Liver (tissue), 9 donors: ENCODE results near the gene STK35. TPM values are rescaled to one million over a fixed set of nuclear protein-coding genes. Genes with fewer than 3 reads are reported as not detected.
"Not testable (repeated sequence)": the region's sequence is repeated elsewhere in the genome, so short reads cannot be mapped to it uniquely, and the experiment has no call there.

Source experiments
- DNase-seq: peaks from one replicate; pipeline ENCODE4 v3.0.0-alpha.2; 2017; ENCODE audit warnings: low spot score
- H3K27ac ChIP-seq, 2 donors: one replicate each; pipeline ENCODE4 v1.7.0; 2013; ENCODE audit warnings: inconsistent platforms in 2 of 2, low read length in 2 of 2, control low read depth in 1 of 2, low read depth in 1 of 2, mild to moderate bottlenecking in 1 of 2
- H3K27me3 ChIP-seq, 4 donors: one replicate each; pipeline versions ENCODE4 v1.6.1 to v1.7.0; 2013; ENCODE audit warnings: low read length in 3 of 4, inconsistent platforms in 1 of 4, mild to moderate bottlenecking in 1 of 4, moderate library complexity in 1 of 4; ENCODE audit not compliant: control insufficient read depth in 4 of 4, insufficient read depth in 4 of 4
- H3K36me3 ChIP-seq, 4 donors: one replicate each; pipeline versions ENCODE4 v1.6.1 to v1.7.0; 2013; ENCODE audit warnings: low read length in 3 of 4, mild to moderate bottlenecking in 3 of 4, low read depth in 1 of 4, moderate library complexity in 1 of 4; ENCODE audit not compliant: control insufficient read depth in 4 of 4, insufficient read depth in 3 of 4
- H3K4me1 ChIP-seq, 4 donors: one replicate each; pipeline versions ENCODE4 v1.6.1 to v1.7.0; 2013; ENCODE audit warnings: low read length in 3 of 4, mild to moderate bottlenecking in 3 of 4, moderate library complexity in 1 of 4; ENCODE audit not compliant: control insufficient read depth in 4 of 4, insufficient read depth in 4 of 4
- H3K4me3 ChIP-seq, 3 donors: one replicate each; pipeline versions ENCODE4 v1.6.1 to v1.7.0; 2013; ENCODE audit warnings: low read length in 3 of 3, control low read depth in 1 of 3, low read depth in 1 of 3, mild to moderate bottlenecking in 1 of 3
- H3K9ac ChIP-seq, 2 donors: one replicate each; pipeline ENCODE4 v1.7.0; 2013; ENCODE audit warnings: low read length in 2 of 2, mild to moderate bottlenecking in 2 of 2, moderate library complexity in 2 of 2, control low read depth in 1 of 2, low read depth in 1 of 2
- H3K9me3 ChIP-seq, 4 donors: one replicate each; pipeline versions ENCODE4 v1.6.1 to v1.7.0; 2013; ENCODE audit warnings: low read length in 3 of 4; ENCODE audit not compliant: control insufficient read depth in 4 of 4
- ATF3 ChIP-seq: IDR thresholded peaks from 2 replicates; pipeline ENCODE4 v1.6.1; 2016; ENCODE audit warnings: antibody characterized with exemption
- CTCF ChIP-seq: fragments of 150-350 bp; IDR thresholded peaks from 2 replicates; pipeline ENCODE4 v1.5.1; 2017; ENCODE audit warnings: improper control_type of control experiment, low read depth, low read length; ENCODE audit not compliant: missing input control
- EGR1 ChIP-seq, 2 donors: IDR thresholded peaks; 2 replicates each; pipeline ENCODE4 v1.6.1; 2016 to 2018; ENCODE audit warnings: antibody characterized with exemption in 2 of 2, low read depth in 2 of 2
- FOXA1 ChIP-seq: IDR thresholded peaks from 2 replicates; pipeline ENCODE4 v1.6.1; 2016; ENCODE audit warnings: antibody characterized with exemption
- FOXA2 ChIP-seq: IDR thresholded peaks from 2 replicates; pipeline ENCODE4 v1.6.1; 2016; ENCODE audit warnings: antibody characterized with exemption
- GABPA ChIP-seq, 2 donors: IDR thresholded peaks in 1 of 2; conservative IDR thresholded peaks in 1 of 2; 2 replicates each; pipeline ENCODE4 v1.6.1; 2016; ENCODE audit warnings: antibody characterized with exemption in 2 of 2, mild to moderate bottlenecking in 1 of 2, moderate library complexity in 1 of 2
- HNF4A ChIP-seq, 2 donors: conservative IDR thresholded peaks; 2 replicates each; pipeline ENCODE4 v1.6.1; 2016; ENCODE audit warnings: antibody characterized with exemption in 2 of 2, mild to moderate bottlenecking in 2 of 2
- HNF4G ChIP-seq: IDR thresholded peaks from 2 replicates; pipeline ENCODE4 v1.6.1; 2016; ENCODE audit warnings: antibody characterized with exemption
- JUND ChIP-seq, 2 donors: IDR thresholded peaks; 2 replicates each; pipeline ENCODE4 v1.6.1; 2016; ENCODE audit warnings: antibody characterized with exemption in 2 of 2
- NR2F2 ChIP-seq: IDR thresholded peaks from 2 replicates; pipeline ENCODE4 v1.6.1; 2016; ENCODE audit warnings: antibody characterized with exemption
- RAD21 ChIP-seq, 2 donors: IDR thresholded peaks; 2 replicates each; pipeline ENCODE4 v1.6.1; 2016; ENCODE audit warnings: antibody characterized with exemption in 2 of 2, mild to moderate bottlenecking in 2 of 2
- REST ChIP-seq: IDR thresholded peaks from 2 replicates; pipeline ENCODE4 v1.6.1; 2016; ENCODE audit warnings: antibody characterized with exemption, mild to moderate bottlenecking
- RXRA ChIP-seq, 2 donors: IDR thresholded peaks; 2 replicates each; pipeline ENCODE4 v1.6.1; 2017 to 2018; ENCODE audit warnings: antibody characterized with exemption in 2 of 2, mild to moderate bottlenecking in 1 of 2
- SP1 ChIP-seq: IDR thresholded peaks from 2 replicates; pipeline ENCODE4 v1.6.1; 2018; ENCODE audit warnings: antibody characterized with exemption, mild to moderate bottlenecking
- TAF1 ChIP-seq: conservative IDR thresholded peaks from 2 replicates; pipeline ENCODE4 v1.6.1; 2016; ENCODE audit warnings: antibody characterized with exemption, mild to moderate bottlenecking
- YY1 ChIP-seq: IDR thresholded peaks from 2 replicates; pipeline ENCODE4 v1.6.1; 2016; ENCODE audit warnings: antibody characterized with exemption, mild to moderate bottlenecking
- WGBS: extraction: QIAGEN DNeasy Blood & Tissue Kit; methylation state at CpG from one replicate; pipeline ENCODE4 v1.1.7; 2013; 5-methylcytosine and 5-hydroxymethylcytosine counted together
- polyA plus RNA-seq, 2 donors: library from polyadenylated mRNA; stranded (reverse) in 1 of 2; unstranded in 1 of 2; fragments of 200-250 nt in 1 of 2; fragments of >200 nt in 1 of 2; fragmentation: Nextera tagmentation in 1 of 2; extraction: Ambion mirVana in 1 of 2; gene quantifications; one replicate each; pipeline versions ENCODE4 v1.2.1 to v1.2.3, GENCODE V29; 2013 to 2015
- total RNA-seq, 2 donors: library from RNA; depleted of rRNA; stranded (reverse); fragments of >200 nt; gene quantifications; one replicate each; pipeline ENCODE4 v1.2.3, GENCODE V29; 2014
- TF ChIP-seq, protein P1 (sequence below): IDR thresholded peaks from 2 replicates; pipeline ENCODE4 v1.6.1; 2016; ENCODE audit warnings: antibody characterized with exemption
- TF ChIP-seq, protein P2 (sequence below): IDR thresholded peaks from 2 replicates; pipeline ENCODE4 v1.6.1; 2016; ENCODE audit warnings: antibody characterized with exemption
- donor health status: healthy.
- donor health status: healthy.
- donor health status: healthy.
- donor health status: healthy.
- donor health status: healthy.

Gene STK35
- total and polyA plus RNA-seq, 4 donors: 2.5 to 18.5 (median 9.9) TPM

GRCh38 chr20:2183381-2183780, 81.8 kb downstream of the STK35 start:
- Histone ChIP-seq H3K9ac (no peak overlapping the region), H3K9me3 (no peaks in the 10 kb centered on the region), H3K27ac (no peak overlapping the region), H3K4me1 (no peaks in the 10 kb centered on the region), H3K4me3 (no peak overlapping the region), H3K36me3 (no peaks in the 10 kb centered on the region), H3K27me3 (no peaks in the 10 kb centered on the region)
- 84% methylated on average over 3 of the region's 3 CpGs for WGBS
- TF ChIP-seq ATF3 (no peak), FOXA2 (no peak), FOXA1 (no peak), HNF4A (conservative IDR thresholded peaks at IDR 0.05) (no peak), NR2F2 (no peak), GABPA (IDR thresholded peaks at IDR 0.05 in 1 of 2, conservative IDR thresholded peaks at IDR 0.05 in 1 of 2) (no peak), JUND (IDR thresholded peaks at IDR 0.05) (no peak)
- DNase-seq: no peak

- H3K4me3 ChIP-seq, H3K4me1 ChIP-seq, H3K27ac ChIP-seq, H3K36me3 ChIP-seq, H3K9ac ChIP-seq, H3K9me3 ChIP-seq, H3K27me3 ChIP-seq, DNase-seq: not testable (repeated sequence)
- WGBS: 97% methylated on average over 7 of the region's 7 CpGs
Measured at GRCh38 chr20:2184933-2185332, 83.3 kb downstream of the STK35 start.

DNA sequence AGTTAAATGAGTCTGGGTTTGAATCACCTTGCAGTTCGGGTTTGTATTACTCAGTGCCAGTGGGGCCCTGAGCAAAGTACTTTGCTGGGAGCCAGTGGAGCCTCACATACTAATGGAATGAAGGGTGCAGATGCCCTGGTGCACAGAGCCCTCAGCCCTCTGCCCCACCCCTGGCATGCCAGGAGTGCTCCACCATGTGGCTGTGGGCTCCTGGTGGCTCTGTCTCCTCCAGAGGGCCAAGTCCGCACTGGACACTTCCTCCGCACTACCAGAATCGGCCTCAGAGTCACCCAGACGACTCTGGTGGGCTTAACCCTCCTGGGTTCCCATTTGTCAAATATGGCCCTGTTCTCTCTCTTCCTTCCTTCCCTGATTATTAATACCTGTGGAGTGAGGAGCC, 94.0 kb downstream of the STK35 start:
- WGBS: 64% methylated on average over 5 of the region's 5 CpGs
- H3K4me1 ChIP-seq: no peaks in the 10 kb centered on the region
- H3K9ac ChIP-seq: no peak overlapping the region
- H3K36me3 ChIP-seq: no peaks in the 10 kb centered on the region
- TF ChIP-seq, protein P1, sequence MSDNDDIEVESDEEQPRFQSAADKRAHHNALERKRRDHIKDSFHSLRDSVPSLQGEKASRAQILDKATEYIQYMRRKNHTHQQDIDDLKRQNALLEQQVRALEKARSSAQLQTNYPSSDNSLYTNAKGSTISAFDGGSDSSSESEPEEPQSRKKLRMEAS: no peak
- no peak for TF ChIP-seq TAF1
- TF ChIP-seq HNF4A (conservative IDR thresholded peaks at IDR 0.05): no peak
- TF ChIP-seq, protein P2, sequence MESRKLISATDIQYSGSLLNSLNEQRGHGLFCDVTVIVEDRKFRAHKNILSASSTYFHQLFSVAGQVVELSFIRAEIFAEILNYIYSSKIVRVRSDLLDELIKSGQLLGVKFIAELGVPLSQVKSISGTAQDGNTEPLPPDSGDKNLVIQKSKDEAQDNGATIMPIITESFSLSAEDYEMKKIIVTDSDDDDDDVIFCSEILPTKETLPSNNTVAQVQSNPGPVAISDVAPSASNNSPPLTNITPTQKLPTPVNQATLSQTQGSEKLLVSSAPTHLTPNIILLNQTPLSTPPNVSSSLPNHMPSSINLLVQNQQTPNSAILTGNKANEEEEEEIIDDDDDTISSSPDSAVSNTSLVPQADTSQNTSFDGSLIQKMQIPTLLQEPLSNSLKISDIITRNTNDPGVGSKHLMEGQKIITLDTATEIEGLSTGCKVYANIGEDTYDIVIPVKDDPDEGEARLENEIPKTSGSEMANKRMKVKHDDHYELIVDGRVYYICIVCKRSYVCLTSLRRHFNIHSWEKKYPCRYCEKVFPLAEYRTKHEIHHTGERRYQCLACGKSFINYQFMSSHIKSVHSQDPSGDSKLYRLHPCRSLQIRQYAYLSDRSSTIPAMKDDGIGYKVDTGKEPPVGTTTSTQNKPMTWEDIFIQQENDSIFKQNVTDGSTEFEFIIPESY: no peak
- no peak for TF ChIP-seq CTCF
- no peak for TF ChIP-seq SP1
- TF ChIP-seq RXRA (IDR thresholded peaks at IDR 0.05): no peak
- TF ChIP-seq REST: no peak
- no peak for TF ChIP-seq FOXA1
- TF ChIP-seq JUND (IDR thresholded peaks at IDR 0.05): no peak
- no peak for TF ChIP-seq FOXA2
- TF ChIP-seq NR2F2: no peak
- no peak for TF ChIP-seq ATF3
- TF ChIP-seq GABPA (IDR thresholded peaks at IDR 0.05 in 1 of 2, conservative IDR thresholded peaks at IDR 0.05 in 1 of 2): no peak
- TF ChIP-seq YY1: no peak
- TF ChIP-seq RAD21 (IDR thresholded peaks at IDR 0.05): no peak
- no peak for TF ChIP-seq EGR1 (IDR thresholded peaks at IDR 0.05; ENCODE audit: low read depth in 2 of 2)
- TF ChIP-seq HNF4G: no peak
- no peaks in the 10 kb centered on the region for H3K27me3 ChIP-seq
- no peak overlapping the region for H3K4me3 ChIP-seq
- H3K27ac ChIP-seq: no peak overlapping the region
- no peak for DNase-seq
- H3K9me3 ChIP-seq: no peaks in the 10 kb centered on the region
